ENCODE data around the gene NUDT8. TPM values are rescaled to one million over a fixed set of nuclear protein-coding genes. Genes with fewer than 3 reads are reported as not detected.

Gene NUDT8
- total and polyA plus RNA-seq, 2 of the 8 experiments (the other 6 are each of a cell fraction or from before 2014, with no cell fraction given): 7.2 to 8.3 TPM

GRCh38 chr11:67667490-67668191 is 37.9 kb upstream of the NUDT8 start:
- Histone ChIP-seq H4K91ac (replicated peaks; ENCODE audit: insufficient read length, low read length) (no peak overlapping the region), H3K4me1 (replicated peaks in 1 of 4; ENCODE audit: control insufficient read depth in 3 of 4, insufficient read depth in 4 of 4, low read length in 3 of 4) (no peaks in the 10 kb centered on the region), H3K27ac (ENCODE audit: low read depth, low read length) (no peak overlapping the region; the same call in 1 of the 2 replicates), H3K4me2 (ENCODE audit: insufficient read depth in 1 of 2, low read depth in 2 of 2, low read length in 2 of 2) (no peak overlapping the region), H3K27me3 (replicated peaks in 1 of 4; ENCODE audit: control insufficient read depth in 3 of 4, extremely low read depth in 1 of 4, insufficient read depth in 3 of 4, low read length in 3 of 4) (no peaks in the 10 kb centered on the region), H4K20me1 (replicated peaks in 1 of 2; ENCODE audit: control insufficient read depth in 1 of 2, insufficient read depth in 2 of 2, low read length in 2 of 2) (peaks cover 0 to 2% of the 10 kb centered on the region in 2 experiments), H3K79me1 (ENCODE audit: low read depth, low read length) (no peaks in the 10 kb centered on the region), H3K23me2 (ENCODE audit: low read depth, low read length) (peaks cover 14% of the 10 kb centered on the region; the same call in 1 of the 2 replicates), H3K9me3 (ENCODE audit: insufficient read depth in 2 of 2, low read depth in 1 of 2, low read length in 1 of 2) (no peaks in the 10 kb centered on the region), H3K4ac (replicated peaks; ENCODE audit: insufficient read length, low read depth, low read length) (no peak overlapping the region), H3K23ac (ENCODE audit: insufficient read length) (no peak overlapping the region), H4K5ac (ENCODE audit: insufficient read length, low read depth, low read length) (no peak overlapping the region), H2BK120ac (replicated peaks; ENCODE audit: low read depth, low read length) (no peak overlapping the region), H2BK20ac (ENCODE audit: low read length) (no peak overlapping the region), H2BK12ac (ENCODE audit: low read depth, low read length) (no peak overlapping the region), H2AFZ (ENCODE audit: low read length) (no peak overlapping the region), H3K36me3 (ENCODE audit: control insufficient read depth in 2 of 4, insufficient read depth in 4 of 4, low read length in 3 of 4) (no peaks in the 10 kb centered on the region), H2AK5ac (ENCODE audit: low read depth, low read length) (no peak overlapping the region), H3K18ac (ENCODE audit: extremely low read depth, low read length) (no peak overlapping the region), H4K8ac (ENCODE audit: extremely low read depth, insufficient read depth, low read length) (peak overlapping the region; percentile 53; the same call in 1 of the 2 replicates), H2BK5ac (ENCODE audit: low read depth, low read length) (no peak overlapping the region), H2BK15ac (ENCODE audit: low read length) (no peak overlapping the region), H3K14ac (ENCODE audit: insufficient read length) (no peak overlapping the region), H3K4me3 (ENCODE audit: extremely low read depth in 1 of 4, insufficient read depth in 2 of 4, low read depth in 3 of 4, low read length in 4 of 4) (no peak overlapping the region), H3K9ac (replicated peaks in 1 of 4; ENCODE audit: extremely low read depth in 1 of 4, low read depth in 3 of 4, low read length in 3 of 4) (no peak overlapping the region), H3K56ac (replicated peaks; ENCODE audit: insufficient read length, low read depth, low read length) (no peak overlapping the region), H3K79me2 (ENCODE audit: control insufficient read depth in 1 of 2, insufficient read depth in 2 of 2, low read length in 2 of 2) (no peaks in the 10 kb centered on the region)
- 93% methylated on average over 11 of the region's 26 CpGs; no CpG with 5 or more reads in 1 of the 2 experiments for WGBS, 2 experiments (ENCODE audit: extremely low coverage in 1 of 2, insufficient coverage in 1 of 2, insufficient read length in 1 of 2, insufficient replicate concordance in 2 of 2, low coverage in 1 of 2, low lambda C conversion rate in 2 of 2, missing lambda C conversion rate in 1 of 2)
- FAIRE-seq (no peak), DNase-seq (ENCODE audit: low read depth in 1 of 2, low spot score in 2 of 2) (no peak)
- TF ChIP-seq ASH2L (IDR thresholded peaks at IDR 0.05; ENCODE audit: low read length): no peak
- no peak for TF ChIP-seq PHF8 (conservative IDR thresholded peaks at IDR 0.05; ENCODE audit: low read depth, low read length)
- no peak for TF ChIP-seq ATF3 (IDR thresholded peaks at IDR 0.05; ENCODE audit: insufficient read depth, low read depth, low read length)
- no peak for TF ChIP-seq SP1 (IDR thresholded peaks at IDR 0.05; ENCODE audit: low read depth, low read length)
- TF ChIP-seq HDAC2 (IDR thresholded peaks at IDR 0.05; ENCODE audit: borderline replicate concordance in 1 of 2, low read depth in 2 of 2, low read length in 2 of 2): no peak
- no peak for TF ChIP-seq JUND (IDR thresholded peaks at IDR 0.05; ENCODE audit: low read length)
- ChIA-PET CTCF (ENCODE audit: partially characterized antibody) (interaction anchor here (0.6 to 4.4 kb wide), 11 partner anchors 8 to 124 kb away, joined by 3 to 29 read pairs (median 4); partner anchors contain the start of gene NUDT8), POLR2A (ENCODE audit: partially characterized antibody) (interaction anchor here (1.2 kb wide), 1 partner anchor 41 kb away, joined by 3 read pairs; no protein-coding TSS in a partner anchor)
